Keratinocyte (primary cell): Measurements from ENCODE around the gene CLDN20.

ENCODE experiments used
- CTCF ChIP-seq, 3 experiments: IDR thresholded peaks in 1 of 3; conservative IDR thresholded peaks in 1 of 3; optimal IDR thresholded peaks in 1 of 3; 2 replicates in 2 of 3; 3 replicates in 1 of 3; pipeline versions ENCODE3 to v1.5.1; 2011; ENCODE audit warnings: low read length in 3 of 3, mild to moderate bottlenecking in 3 of 3, moderate library complexity in 2 of 3, control low read depth in 1 of 3, inconsistent platforms in 1 of 3; ENCODE audit not compliant: insufficient read depth in 2 of 3; ENCODE audit errors: extremely low read depth in 1 of 3
- EZH2 ChIP-seq: IDR thresholded peaks from one replicate; pipeline ENCODE4 v1.6.1; 2012; ENCODE audit warnings: inconsistent platforms, mild to moderate bottlenecking, low read length, moderate library complexity

- TF ChIP-seq CTCF (optimal IDR thresholded peaks at IDR 0.05 in 1 of 3, IDR thresholded peaks at IDR 0.05 in 1 of 3, conservative IDR thresholded peaks at IDR 0.05 in 1 of 3; ENCODE audit: extremely low read depth in 1 of 3, insufficient read depth in 2 of 3, low read length in 3 of 3) (no peak), EZH2 (no peak)
These were observed 50.4 kb downstream of the CLDN20 start, which contains the start of gene TFB1M for GRCh38 chr6:155314092-155314772.
